B cell (primary cell): Measurements from ENCODE around the gene ANKRD33B. TPM values are rescaled to one million over a fixed set of nuclear protein-coding genes. Genes with fewer than 3 reads are reported as not detected.

Source experiments
- ATAC-seq: fragments of 200-7000 bp; cut with Tn5 transposase; one replicate; pipeline ENCODE4 v1.10.0; 2021; ENCODE audit warnings: low read depth, mild to moderate bottlenecking, moderate number of reproducible peaks, moderate library complexity
- CTCF ChIA-PET: fragments of 350-600 bp; sonication (Branson Sonifier 250); formaldehyde crosslinking; loops from one replicate; lab custom pipeline; 2021; ENCODE audit warnings: antibody characterized with exemption, inconsistent platforms; lab: Charles Lee
- POLR2A ChIA-PET: fragments of 350-600 bp; sonication (Branson Sonifier 250); formaldehyde crosslinking; loops from one replicate; lab custom pipeline; 2021; ENCODE audit warnings: antibody characterized with exemption; lab: Charles Lee
- DNase-seq: peaks from one replicate; pipeline ENCODE4 v3.0.0; 2013
- H2AFZ ChIP-seq: 2 replicates; pipeline ENCODE4 v1.6.1; 2012; ENCODE audit warnings: mild to moderate bottlenecking, low read depth, low read length; ENCODE audit not compliant: insufficient read depth, poor library complexity, severe bottlenecking
- H3K27ac ChIP-seq, 2 donors: 1 replicate in 1 of 2; 2 replicates in 1 of 2; pipeline ENCODE4 v1.5.1; 2012 to 2013; ENCODE audit warnings: low read length in 2 of 2, mild to moderate bottlenecking in 2 of 2, moderate library complexity in 1 of 2
- H3K27me3 ChIP-seq, 4 experiments: fragments of 200-600 bp in 1 of 4; sonication (generic) in 1 of 4; replicated peaks in 1 of 4; 1 replicate in 2 of 4; 2 replicates in 2 of 4; pipeline versions ENCODE4 v1.6.1 to v1.7.0; 2013 to 2016; ENCODE audit warnings: low read length in 3 of 4, mild to moderate bottlenecking in 2 of 4, mixed read lengths in 1 of 4, moderate library complexity in 1 of 4; ENCODE audit not compliant: insufficient read depth in 4 of 4, control insufficient read depth in 3 of 4; ENCODE audit errors: control extremely low read depth in 1 of 4
- H3K36me3 ChIP-seq, 2 experiments: replicated peaks in 1 of 2; 1 replicate in 1 of 2; 2 replicates in 1 of 2; pipeline versions ENCODE4 v1.6.1 to v1.7.1; 2013; ENCODE audit warnings: low read length in 1 of 2; ENCODE audit not compliant: insufficient read depth in 2 of 2, control insufficient read depth in 1 of 2; ENCODE audit errors: control extremely low read depth in 1 of 2, extremely low read depth in 1 of 2
- H3K4me1 ChIP-seq, 2 donors: fragments of 200-600 bp in 1 of 2; sonication (generic) in 1 of 2; 1 replicate in 1 of 2; 2 replicates in 1 of 2; pipeline versions ENCODE4 v1.5.1 to v1.6.1; 2013 to 2017; ENCODE audit warnings: low read length in 2 of 2; ENCODE audit not compliant: control insufficient read depth in 2 of 2, insufficient read depth in 2 of 2
- H3K4me2 ChIP-seq: replicated peaks from 2 replicates; pipeline ENCODE3; 2012; ENCODE audit warnings: mild to moderate bottlenecking, low read depth, low read length; ENCODE audit not compliant: poor library complexity, severe bottlenecking
- H3K4me3 ChIP-seq, 5 experiments: fragments of 200-600 bp in 1 of 5; sonication (generic) in 1 of 5; 1 replicate in 3 of 5; 2 replicates in 2 of 5; pipeline versions ENCODE4 v1.5.1 to v1.7.0; 2011 to 2016; ENCODE audit warnings: low read length in 4 of 5, mild to moderate bottlenecking in 4 of 5, low read depth in 2 of 5, control low read depth in 1 of 5, moderate library complexity in 1 of 5; ENCODE audit not compliant: insufficient read depth in 1 of 5; ENCODE audit errors: control extremely low read depth in 1 of 5, extremely low read depth in 1 of 5
- H3K79me2 ChIP-seq: fragments of 200-600 bp; sonication (generic); one replicate; pipeline ENCODE4 v1.6.0; 2016; ENCODE audit warnings: low read length; ENCODE audit not compliant: control insufficient read depth, insufficient read depth
- H3K9ac ChIP-seq: fragments of 200-600 bp; sonication (generic); 2 replicates; pipeline ENCODE4 v1.6.1; 2017; ENCODE audit warnings: mild to moderate bottlenecking, low read length, moderate library complexity
- H3K9me3 ChIP-seq, 3 donors: one replicate each; pipeline versions ENCODE4 v1.6.1 to v1.7.1; 2013; ENCODE audit warnings: low read length in 2 of 3; ENCODE audit not compliant: control insufficient read depth in 2 of 3, insufficient read depth in 1 of 3; ENCODE audit errors: control extremely low read depth in 1 of 3
- H4K20me1 ChIP-seq: 2 replicates; pipeline ENCODE4 v1.6.0; 2012; ENCODE audit warnings: mild to moderate bottlenecking, low read length; ENCODE audit not compliant: insufficient read depth, control insufficient read depth, poor library complexity, severe bottlenecking
- H3K27ac Mint-ChIP-seq: one replicate; pipeline ENCODE4 v1.8.0; 2021; ENCODE audit warnings: mixed read lengths
- H3K27me3 Mint-ChIP-seq: one replicate; pipeline ENCODE4 v1.8.0; 2021; ENCODE audit warnings: mixed read lengths
- H3K4me1 Mint-ChIP-seq: one replicate; pipeline ENCODE4 v1.8.0; 2021; ENCODE audit warnings: mixed read lengths
- H3K4me3 Mint-ChIP-seq: one replicate; pipeline ENCODE4 v1.8.0; 2021; ENCODE audit warnings: mixed read lengths
- H3K9me3 Mint-ChIP-seq: one replicate; pipeline ENCODE4 v1.8.0; 2022; ENCODE audit warnings: mixed read lengths; ENCODE audit not compliant: insufficient read depth
- EZH2 ChIP-seq: IDR thresholded peaks from 2 replicates; pipeline ENCODE4 v1.6.1; 2012; ENCODE audit warnings: borderline replicate concordance, low read depth, mild to moderate bottlenecking, moderate library complexity, low read length; ENCODE audit not compliant: insufficient read depth, poor library complexity, severe bottlenecking
- WGBS: methylation state at CpG from one replicate; pipeline ENCODE4 v1.1.5; 2013; ENCODE audit warnings: missing lambda C conversion rate; ENCODE audit not compliant: insufficient coverage; 5-methylcytosine and 5-hydroxymethylcytosine counted together
- intact Hi-C: fragments of 100-400 bp; cut with micrococcal nuclease; formaldehyde crosslinking; loops from one replicate; pipeline ENCODE4 v1.10.0; 2022
- polyA plus RNA-seq: library from polyadenylated mRNA; depleted of rRNA; stranded (reverse); fragments of >200 nt; gene quantifications from 2 replicates; pipeline ENCODE4 v1.2.3, GENCODE V29; 2012
- total RNA-seq, 2 donors: library from RNA; stranded (reverse); fragments of 120-200 nt in 1 of 2; gene quantifications; 1 replicate in 1 of 2; 2 replicates in 1 of 2; pipeline versions ENCODE4 v1.2.3 to v1.2.4, GENCODE V29; 2013 to 2022
- TF ChIP-seq, protein P1 (sequence below): fragments of 200-600 bp; IDR thresholded peaks from one replicate; pipeline ENCODE4 v1.8.0; 2022; ENCODE audit warnings: antibody characterized with exemption, mild to moderate bottlenecking

ANKRD33B gene
- total and polyA plus RNA-seq, 2 donors (not counting 1 experiment from before 2014, with no cell fraction given) = 2.9 to 23.4 TPM

DNA sequence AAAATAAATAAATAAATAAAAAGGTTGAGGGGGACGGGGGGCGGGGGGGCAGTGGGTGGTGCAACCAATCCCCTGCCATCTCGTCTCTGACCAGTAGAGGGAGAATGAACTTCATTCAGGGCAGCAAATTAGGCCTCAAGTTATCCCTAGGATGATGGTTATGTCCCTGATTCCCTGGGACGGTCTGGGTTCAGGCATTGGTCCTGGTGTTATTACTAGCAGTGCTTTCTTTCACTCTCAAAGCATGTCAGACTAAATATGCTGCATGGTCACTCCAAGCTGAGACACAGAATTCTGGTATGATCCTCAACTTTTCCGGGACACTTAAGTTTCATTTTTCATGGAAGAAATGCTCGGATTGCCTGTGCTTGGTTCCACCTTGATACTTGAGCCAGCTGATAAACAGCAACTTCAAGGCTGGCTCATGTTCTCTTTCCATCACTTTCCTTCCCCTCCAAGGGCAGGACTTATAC is 137.7 kb downstream of the ANKRD33B start:
- peaks cover 47% of the 10 kb centered on the region for H3K4me1 Mint-ChIP-seq

DNA sequence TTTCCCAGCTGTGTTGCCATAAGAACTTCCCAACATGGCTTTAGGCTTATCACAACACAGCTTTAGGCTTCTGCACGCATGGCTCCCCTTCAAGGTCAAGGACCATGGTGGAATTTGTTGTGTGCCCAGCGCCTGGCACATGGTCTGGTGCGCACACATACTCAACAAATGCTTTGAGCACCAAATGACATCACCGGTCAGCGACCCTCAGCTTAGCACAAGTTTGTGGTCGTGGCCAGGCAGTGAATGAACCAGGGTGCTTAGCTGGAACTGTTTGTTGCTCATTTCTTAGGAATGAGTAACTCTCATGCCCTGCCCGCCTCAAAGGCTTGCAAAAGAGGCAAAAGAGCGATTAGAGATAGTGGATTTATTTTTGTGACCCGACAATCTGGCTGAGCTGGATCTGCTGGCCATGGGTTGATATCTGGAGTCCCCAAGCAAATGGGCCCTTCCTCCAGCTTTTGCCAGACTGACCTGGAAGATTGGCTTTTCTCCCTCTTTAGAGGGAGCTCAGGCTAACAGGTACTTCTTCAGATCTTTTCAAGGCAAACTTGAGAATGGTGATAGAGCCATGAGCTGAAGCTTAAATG is 138.3 kb downstream of the ANKRD33B start:
- TF ChIP-seq EZH2 = no peak
- TF ChIP-seq, protein P1, sequence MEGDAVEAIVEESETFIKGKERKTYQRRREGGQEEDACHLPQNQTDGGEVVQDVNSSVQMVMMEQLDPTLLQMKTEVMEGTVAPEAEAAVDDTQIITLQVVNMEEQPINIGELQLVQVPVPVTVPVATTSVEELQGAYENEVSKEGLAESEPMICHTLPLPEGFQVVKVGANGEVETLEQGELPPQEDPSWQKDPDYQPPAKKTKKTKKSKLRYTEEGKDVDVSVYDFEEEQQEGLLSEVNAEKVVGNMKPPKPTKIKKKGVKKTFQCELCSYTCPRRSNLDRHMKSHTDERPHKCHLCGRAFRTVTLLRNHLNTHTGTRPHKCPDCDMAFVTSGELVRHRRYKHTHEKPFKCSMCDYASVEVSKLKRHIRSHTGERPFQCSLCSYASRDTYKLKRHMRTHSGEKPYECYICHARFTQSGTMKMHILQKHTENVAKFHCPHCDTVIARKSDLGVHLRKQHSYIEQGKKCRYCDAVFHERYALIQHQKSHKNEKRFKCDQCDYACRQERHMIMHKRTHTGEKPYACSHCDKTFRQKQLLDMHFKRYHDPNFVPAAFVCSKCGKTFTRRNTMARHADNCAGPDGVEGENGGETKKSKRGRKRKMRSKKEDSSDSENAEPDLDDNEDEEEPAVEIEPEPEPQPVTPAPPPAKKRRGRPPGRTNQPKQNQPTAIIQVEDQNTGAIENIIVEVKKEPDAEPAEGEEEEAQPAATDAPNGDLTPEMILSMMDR = no peak
- Histone ChIP-seq H2AFZ (no peak overlapping the region), H3K9me3 (no peaks in the 10 kb centered on the region), H3K36me3 (peaks cover under 1 to 2% of the 10 kb centered on the region in 2 experiments), H3K9ac (no peak overlapping the region), H3K4me1 (peaks cover 20 to 43% of the 10 kb centered on the region in 2 donors), H3K4me3 (no peak overlapping the region), H3K4me2 (no peak overlapping the region), H4K20me1 (peaks cover 5% of the 10 kb centered on the region), H3K79me2 (peaks cover 10% of the 10 kb centered on the region), H3K27ac (no peak overlapping the region), H3K27me3 (no peaks in the 10 kb centered on the region)
- 99% methylated on average over 7 of the region's 9 CpGs for WGBS
- ChIA-PET CTCF (interaction anchor here (0.7 to 2.2 kb wide), 13 partner anchors 10 to 376 kb away, joined by 3 to 15 read pairs (median 3); partner anchors contain the start of gene DAP), POLR2A (no interaction called here)
- intact Hi-C loops = loop anchor here (5.0 kb wide), 1 partner anchor 60 kb away; the partner anchor contains the start of gene DAP
- H3K27ac Mint-ChIP-seq = peak overlapping the region; percentile 15
- DNase-seq (no peak), ATAC-seq (no peak)
- H3K27me3 Mint-ChIP-seq = no peaks in the 10 kb centered on the region
- H3K9me3 Mint-ChIP-seq = no peaks in the 10 kb centered on the region
- no peak overlapping the region for H3K4me3 Mint-ChIP-seq
- H3K4me1 Mint-ChIP-seq = peaks cover 50% of the 10 kb centered on the region

More for the DNA sequence above, 137.7 kb downstream of the ANKRD33B start:
- 74% methylated on average over 3 of the region's 6 CpGs for WGBS
- no peak overlapping the region for H3K4me3 Mint-ChIP-seq
- peak; percentile 56 for DNase-seq
- CTCF ChIA-PET = interaction anchor here (0.7 to 2.2 kb wide), 13 partner anchors 9 to 377 kb away, joined by 3 to 15 read pairs (median 3); partner anchors contain the start of gene DAP
- H2AFZ ChIP-seq = no peak overlapping the region
- peaks cover 20 to 43% of the 10 kb centered on the region in 2 donors for H3K4me1 ChIP-seq
- peaks cover 10% of the 10 kb centered on the region for H3K79me2 ChIP-seq
- intact Hi-C loops = loop anchor here (5.0 kb wide), 1 partner anchor 61 kb away; the partner anchor contains the start of gene DAP
- H4K20me1 ChIP-seq = peaks cover 5% of the 10 kb centered on the region
- H3K9ac ChIP-seq = no peak overlapping the region
- no peaks in the 10 kb centered on the region for H3K9me3 ChIP-seq
- no peak for TF ChIP-seq EZH2
- TF ChIP-seq, protein P1 = peak; percentile 89
- H3K27me3 Mint-ChIP-seq = no peaks in the 10 kb centered on the region
- H3K36me3 ChIP-seq = peaks cover 1 to 2% of the 10 kb centered on the region in 2 experiments
- H3K4me3 ChIP-seq = no peak overlapping the region
- H3K4me2 ChIP-seq = no peak overlapping the region
- no peaks in the 10 kb centered on the region for H3K9me3 Mint-ChIP-seq
- POLR2A ChIA-PET = no interaction called here
- ATAC-seq = no peak
- H3K27me3 ChIP-seq = no peaks in the 10 kb centered on the region
- no peak overlapping the region for H3K27ac ChIP-seq
- no peak overlapping the region for H3K27ac Mint-ChIP-seq
